HPDE6-E6E7 (cell line): ENCODE results near the gene ARL10.

Experiments
- DNase-seq: peaks from one replicate; pipeline ENCODE4 v3.0.0; 2011; ENCODE audit warnings: missing footprints; ENCODE audit errors: extremely low spot score

The ARL10 gene, protein sequence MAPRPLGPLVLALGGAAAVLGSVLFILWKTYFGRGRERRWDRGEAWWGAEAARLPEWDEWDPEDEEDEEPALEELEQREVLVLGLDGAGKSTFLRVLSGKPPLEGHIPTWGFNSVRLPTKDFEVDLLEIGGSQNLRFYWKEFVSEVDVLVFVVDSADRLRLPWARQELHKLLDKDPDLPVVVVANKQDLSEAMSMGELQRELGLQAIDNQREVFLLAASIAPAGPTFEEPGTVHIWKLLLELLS

DNA sequence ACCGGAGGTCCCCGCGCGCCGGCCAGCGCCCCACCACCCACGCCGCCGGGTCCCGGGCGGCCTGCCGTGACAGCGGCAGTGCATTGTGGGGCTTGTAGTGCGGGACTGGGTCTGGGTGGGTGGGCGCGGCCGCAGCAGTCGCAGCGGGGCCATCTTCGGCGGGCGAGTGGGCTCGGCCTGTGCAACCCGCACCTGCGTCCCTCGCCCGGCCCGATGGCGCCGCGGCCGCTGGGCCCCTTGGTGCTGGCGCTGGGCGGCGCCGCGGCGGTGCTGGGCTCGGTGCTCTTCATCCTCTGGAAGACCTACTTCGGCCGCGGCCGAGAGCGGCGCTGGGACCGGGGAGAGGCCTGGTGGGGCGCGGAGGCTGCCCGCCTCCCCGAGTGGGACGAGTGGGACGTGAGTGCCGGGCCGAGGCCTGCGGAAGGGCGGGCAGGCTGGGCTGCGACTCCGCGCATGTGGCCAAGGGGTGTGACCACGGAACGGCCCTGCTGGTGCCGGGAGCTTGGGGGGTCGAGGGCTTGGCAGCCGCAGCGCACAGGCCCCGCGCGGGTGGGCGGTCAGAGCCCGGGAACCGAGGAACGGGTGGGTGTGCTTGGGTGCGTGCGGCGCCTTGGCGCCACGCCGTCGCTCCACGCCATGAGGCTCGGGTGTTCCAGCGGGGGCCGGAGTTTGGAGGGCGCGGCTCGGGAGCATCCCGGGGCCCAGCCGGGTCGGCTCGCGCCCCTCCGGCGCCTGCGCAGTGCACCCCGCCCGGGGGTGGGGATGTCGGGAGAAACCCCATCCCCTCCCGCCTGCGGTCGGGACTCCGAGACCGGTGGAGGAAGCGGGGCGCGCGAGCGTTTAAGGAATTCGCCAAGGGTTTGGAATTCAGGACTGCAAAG, at the start of gene ARL10:
ARL10 (plus strand) TSS at position 137 of the 881 bp plus-strand sequence; CDS start at position 214, 77 bp downstream.
- DNase-seq, result peak; percentile 12

DNA sequence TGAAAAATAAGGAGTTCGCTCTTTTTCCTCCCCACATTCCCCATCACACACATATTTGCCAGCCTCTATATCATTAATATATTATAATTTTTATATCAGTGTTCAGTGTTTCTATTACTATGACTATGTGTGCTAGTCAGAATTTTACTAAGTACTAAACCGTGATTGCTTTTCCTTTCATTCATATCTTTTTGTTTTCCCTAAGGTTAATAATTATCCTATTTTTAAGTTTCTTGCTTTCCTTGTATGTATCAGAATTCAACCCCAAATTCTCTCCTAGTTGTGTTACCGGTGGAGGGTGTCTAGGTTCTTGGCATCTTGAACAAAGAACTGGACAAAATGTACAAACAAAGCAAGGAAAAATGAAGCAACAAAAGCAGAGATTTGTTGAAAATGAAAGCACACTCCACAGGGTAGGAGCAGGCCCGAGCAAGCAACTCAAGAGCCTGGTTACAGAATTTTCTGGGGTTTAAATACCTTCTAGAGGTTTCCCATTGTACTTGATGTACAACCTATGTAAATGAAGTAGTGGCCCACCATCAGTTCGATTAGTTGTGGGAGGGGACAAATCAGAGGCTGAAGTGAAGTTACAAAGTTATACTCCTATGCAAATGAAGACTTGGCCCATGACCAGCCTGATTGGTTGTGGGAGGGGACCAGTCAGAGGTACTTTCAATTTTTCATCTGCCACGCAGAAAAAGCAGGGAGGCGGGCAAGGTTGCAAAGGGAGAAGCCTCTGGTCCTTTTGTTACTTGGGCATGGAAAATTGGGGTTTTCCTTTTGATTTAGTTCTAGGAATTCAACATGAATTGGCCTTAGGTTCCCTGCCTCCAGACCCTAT, 47.5 kb upstream of the ARL10 start:
- DNase-seq, result no peak

GRCh38 chr5:176319827-176320554, 45.3 kb upstream of the ARL10 start:
- DNase-seq, result no peak

GRCh38 chr5:176320577-176320976, 44.7 kb upstream of the ARL10 start:
- DNase-seq, result no peak

GRCh38 chr5:176334031-176334770, 31.1 kb upstream of the ARL10 start:
- DNase-seq, result no peak

DNA sequence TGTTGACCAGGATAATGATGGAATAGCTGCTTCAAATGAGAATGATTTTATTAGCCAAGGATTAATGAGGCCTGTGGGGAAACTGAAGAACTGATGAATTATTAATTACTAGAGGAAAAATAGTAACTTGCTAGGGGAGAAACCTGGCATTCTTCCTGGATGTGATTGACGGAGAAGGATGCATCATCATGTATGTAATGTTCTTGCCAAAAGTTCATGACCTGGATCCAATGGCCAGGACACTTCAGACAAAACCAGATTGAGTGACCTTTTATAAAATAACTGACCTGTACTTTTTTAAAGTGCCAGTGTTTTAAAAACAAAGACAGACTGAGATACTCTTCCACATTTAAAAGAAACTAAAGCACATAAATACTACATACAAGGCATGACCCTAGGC, 27.4 kb upstream of the ARL10 start:
- no peak for DNase-seq

DNA sequence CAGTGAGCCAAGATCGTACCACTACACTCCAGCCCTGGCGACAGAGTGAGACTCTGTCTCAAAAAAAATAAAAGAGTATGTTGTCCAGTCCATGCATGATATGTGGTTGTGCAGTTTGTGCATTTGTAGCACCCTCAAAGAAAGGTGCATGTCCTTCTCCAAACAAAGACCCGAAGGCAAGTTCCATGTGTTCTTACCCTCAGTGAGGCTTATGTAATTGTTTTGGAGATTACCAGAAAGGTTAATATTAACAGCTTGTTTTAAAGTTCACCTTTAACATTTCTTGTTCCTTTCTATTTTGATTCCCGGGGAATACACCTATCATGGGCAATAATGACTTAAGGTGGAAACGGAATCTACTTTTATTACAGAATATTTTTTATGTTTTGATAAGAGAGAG, 26.0 kb upstream of the ARL10 start:
- no peak for DNase-seq

DNA sequence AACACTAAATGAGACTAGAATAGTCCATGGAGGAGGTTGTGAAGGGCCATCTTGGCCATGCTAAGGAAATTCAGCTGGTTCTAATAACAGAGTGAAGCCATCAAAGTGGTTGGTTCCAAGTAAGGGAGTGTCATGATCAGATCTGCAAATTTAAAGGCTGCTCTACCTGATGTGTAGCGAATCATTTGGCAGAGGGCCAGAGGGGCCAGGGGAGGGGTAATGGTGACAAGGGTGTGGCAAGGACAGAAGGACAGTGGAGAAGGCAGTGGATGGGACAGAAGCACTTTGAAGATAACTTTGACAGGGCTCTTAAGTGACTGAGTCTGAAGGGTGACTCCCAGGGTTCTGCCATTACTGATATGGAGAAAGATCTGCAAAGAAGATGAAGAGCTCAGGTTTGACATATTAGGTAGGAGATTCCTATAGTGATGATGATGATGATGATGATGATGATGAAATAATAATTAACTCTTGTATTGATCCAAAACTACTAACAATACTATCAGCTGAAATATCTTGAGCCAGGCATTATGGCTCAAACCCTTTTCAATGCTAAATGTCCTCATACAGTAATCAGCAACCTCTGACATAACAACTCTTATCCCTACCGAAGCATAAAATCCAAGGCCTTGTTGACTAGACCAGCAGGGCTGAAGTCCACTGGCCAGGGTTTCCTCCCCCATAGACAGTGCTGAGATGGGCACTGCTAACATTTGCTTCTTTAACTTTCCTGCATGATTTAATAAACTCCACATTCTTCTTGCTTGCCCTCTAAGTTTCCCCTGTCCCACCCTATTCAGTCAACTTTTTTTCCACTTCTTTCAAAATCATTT, 23.7 kb upstream of the ARL10 start:
- DNase-seq, result no peak

DNA sequence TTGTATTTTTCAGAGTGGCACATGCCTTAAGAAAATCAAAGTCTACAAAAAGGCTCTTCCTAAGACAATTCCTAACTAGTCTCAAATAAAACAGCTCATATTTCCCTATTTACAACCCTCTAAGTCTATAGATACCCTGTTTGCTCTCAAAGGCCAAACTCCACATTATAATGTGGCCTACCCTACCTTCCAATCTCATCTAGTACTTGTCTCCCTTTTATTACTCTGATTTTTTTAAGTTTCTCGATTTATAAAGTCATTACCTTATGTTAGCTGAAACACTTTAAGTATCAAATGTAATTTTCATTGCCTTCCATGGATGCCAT, 23.2 kb upstream of the ARL10 start:
- no peak for DNase-seq

DNA sequence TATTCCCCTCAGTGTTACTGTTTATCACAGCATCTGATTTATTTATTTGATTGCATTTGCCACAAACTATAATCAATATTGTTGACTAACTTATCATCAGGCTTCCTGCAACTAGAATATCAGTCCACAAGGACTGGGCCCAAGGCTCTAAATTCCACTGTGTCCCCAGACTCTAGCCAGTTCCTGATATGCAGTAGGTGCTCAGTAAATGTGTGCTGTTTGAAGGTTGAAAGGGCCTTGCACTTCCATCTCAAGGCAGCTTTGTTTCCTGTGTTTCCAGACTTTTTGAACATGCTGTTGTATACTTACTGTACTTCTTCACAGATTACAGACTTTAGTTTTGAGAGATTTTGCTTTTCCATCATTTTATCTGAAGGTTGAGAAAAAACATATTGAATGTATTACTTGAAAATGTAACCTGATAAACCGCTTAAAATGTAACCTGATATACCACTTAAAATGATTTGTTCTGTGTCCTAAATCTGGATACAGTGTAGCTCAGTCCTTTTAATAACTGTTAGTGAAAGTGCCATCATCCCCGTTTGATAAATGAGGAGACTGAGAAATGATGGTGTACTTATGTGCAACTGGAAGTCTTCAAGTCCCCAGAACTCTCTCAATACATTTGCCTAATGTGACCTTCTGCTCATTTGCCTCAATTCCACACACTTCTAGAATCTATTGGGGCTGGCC, 22.4 kb upstream of the ARL10 start:
- DNase-seq, result no peak

GRCh38 chr5:176350416-176350815, 14.9 kb upstream of the ARL10 start:
- DNase-seq, result no peak

GRCh38 chr5:176352116-176352878, 13.0 kb upstream of the ARL10 start:
- DNase-seq, result no peak

DNA sequence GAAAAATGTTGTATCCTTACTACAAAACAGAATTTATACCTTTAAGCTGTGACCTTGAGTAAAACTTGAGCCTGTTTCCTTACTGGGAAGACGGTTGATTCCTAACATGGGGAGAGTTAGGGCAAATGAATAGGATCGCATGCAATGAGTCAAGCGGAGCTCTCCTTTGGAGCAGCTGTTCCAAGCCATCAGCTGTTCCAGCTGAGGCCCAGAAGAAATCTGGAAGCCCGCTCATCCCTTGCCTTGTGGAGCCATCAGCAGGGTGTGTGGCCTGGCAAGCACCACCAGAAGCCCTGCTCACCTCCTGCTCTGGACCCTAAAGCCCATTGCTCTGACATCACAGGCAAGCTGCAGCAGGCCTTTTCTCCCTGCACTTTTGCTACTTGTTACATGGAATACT, 11.8 kb upstream of the ARL10 start:
- no peak for DNase-seq

GRCh38 chr5:176355400-176356178, 9.7 kb upstream of the ARL10 start:
- no peak for DNase-seq

- DNase-seq, result no peak
Observed at GRCh38 chr5:176356179-176356566, 9.1 kb upstream of the ARL10 start.

GRCh38 chr5:176359658-176360057, 5.6 kb upstream of the ARL10 start:
- no peak for DNase-seq

DNA sequence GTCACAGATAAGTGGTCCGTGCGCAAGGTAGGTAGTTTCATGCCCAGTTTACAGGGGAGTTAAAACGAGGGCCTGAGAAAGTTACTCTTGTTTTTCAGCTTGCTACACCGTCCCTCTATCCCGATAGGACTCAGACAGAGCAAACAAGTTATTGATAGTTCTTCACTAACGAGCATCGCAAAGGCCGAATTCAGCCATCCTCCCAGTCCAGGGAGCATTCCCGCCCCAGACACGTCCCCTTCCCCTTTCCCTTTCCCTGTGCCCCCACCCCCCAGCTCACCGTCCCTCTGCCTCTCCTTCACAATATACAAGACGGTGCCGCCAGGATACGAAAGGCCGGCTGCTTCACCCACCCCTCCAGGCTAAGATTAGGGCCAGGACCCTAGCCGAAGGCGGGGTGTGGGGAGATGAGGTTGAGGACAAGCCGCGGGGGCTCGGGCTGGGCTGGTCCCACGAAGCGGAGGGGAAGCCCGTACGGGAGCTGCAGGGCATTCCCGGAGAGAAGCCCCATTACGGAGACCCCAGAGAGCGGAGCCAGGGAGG, 4.3 kb upstream of the ARL10 start:
- DNase-seq, result peak; percentile 14
